Mucosa of rectum (tissue), 2 donors: Measurements from ENCODE around the gene CDH19.

Source experiments
- H3K27ac ChIP-seq, 2 donors: one replicate each; pipeline ENCODE4 v1.7.0; 2013; ENCODE audit warnings: inconsistent platforms in 2 of 2, low read depth in 2 of 2, low read length in 2 of 2
- H3K27me3 ChIP-seq, 2 donors: one replicate each; pipeline ENCODE4 v1.7.0; 2013; ENCODE audit warnings: low read length in 2 of 2; ENCODE audit not compliant: control insufficient read depth in 2 of 2, insufficient read depth in 2 of 2
- H3K36me3 ChIP-seq, 2 donors: one replicate each; pipeline ENCODE4 v1.7.0; 2013; ENCODE audit warnings: low read length in 2 of 2; ENCODE audit not compliant: control insufficient read depth in 2 of 2, insufficient read depth in 2 of 2
- H3K4me1 ChIP-seq, 2 donors: one replicate each; pipeline ENCODE4 v1.7.0; 2013; ENCODE audit warnings: low read length in 2 of 2, mild to moderate bottlenecking in 1 of 2; ENCODE audit not compliant: control insufficient read depth in 2 of 2, insufficient read depth in 2 of 2
- H3K4me3 ChIP-seq, 2 donors: one replicate each; pipeline ENCODE4 v1.7.0; 2013; ENCODE audit warnings: low read length in 2 of 2
- H3K9ac ChIP-seq, 2 donors: one replicate each; pipeline ENCODE4 v1.7.0; 2013; ENCODE audit warnings: low read length in 2 of 2, low read depth in 1 of 2, mild to moderate bottlenecking in 1 of 2
- H3K9me3 ChIP-seq, 2 donors: one replicate each; pipeline ENCODE4 v1.7.0; 2013; ENCODE audit warnings: low read length in 2 of 2; ENCODE audit not compliant: control insufficient read depth in 2 of 2
- donor health status: healthy.
- donor health status: Normal muscosa, but diverticular disease.

The CDH19 gene

GRCh38 chr18:66548747-66549146 is 55.1 kb downstream of the CDH19 start:
- no peak overlapping the region for H3K9ac ChIP-seq
- no peak overlapping the region for H3K4me3 ChIP-seq
- no peaks in the 10 kb centered on the region for H3K4me1 ChIP-seq
- H3K27ac ChIP-seq = no peak overlapping the region
- no peaks in the 10 kb centered on the region for H3K36me3 ChIP-seq
- H3K9me3 ChIP-seq = no peaks in the 10 kb centered on the region
- no peaks in the 10 kb centered on the region for H3K27me3 ChIP-seq

GRCh38 chr18:66534110-66534509 is 69.8 kb downstream of the CDH19 start:
- no peak overlapping the region for H3K27ac ChIP-seq
- no peaks in the 10 kb centered on the region for H3K9me3 ChIP-seq
- H3K9ac ChIP-seq = no peak overlapping the region
- H3K4me3 ChIP-seq = no peak overlapping the region
- H3K27me3 ChIP-seq = no peaks in the 10 kb centered on the region
- H3K36me3 ChIP-seq = no peaks in the 10 kb centered on the region
- no peaks in the 10 kb centered on the region for H3K4me1 ChIP-seq

GRCh38 chr18:66533693-66534092 is 70.2 kb downstream of the CDH19 start:
- no peaks in the 10 kb centered on the region for H3K27me3 ChIP-seq
- no peak overlapping the region for H3K4me3 ChIP-seq
- H3K9ac ChIP-seq = no peak overlapping the region
- H3K9me3 ChIP-seq = no peaks in the 10 kb centered on the region
- no peaks in the 10 kb centered on the region for H3K4me1 ChIP-seq
- H3K36me3 ChIP-seq = no peaks in the 10 kb centered on the region
- H3K27ac ChIP-seq = no peak overlapping the region

GRCh38 chr18:66523219-66523991 is 80.5 kb downstream of the CDH19 start:
- H3K27ac ChIP-seq = no peak overlapping the region
- no peaks in the 10 kb centered on the region for H3K4me1 ChIP-seq
- no peaks in the 10 kb centered on the region for H3K9me3 ChIP-seq
- H3K4me3 ChIP-seq = no peak overlapping the region
- H3K9ac ChIP-seq = no peak overlapping the region
- no peaks in the 10 kb centered on the region for H3K27me3 ChIP-seq
- no peaks in the 10 kb centered on the region for H3K36me3 ChIP-seq

GRCh38 chr18:66513996-66514395 is 89.9 kb downstream of the CDH19 start:
- H3K36me3 ChIP-seq = no peaks in the 10 kb centered on the region
- no peak overlapping the region for H3K9ac ChIP-seq
- no peaks in the 10 kb centered on the region for H3K9me3 ChIP-seq
- no peak overlapping the region for H3K4me3 ChIP-seq
- H3K27me3 ChIP-seq = no peaks in the 10 kb centered on the region
- H3K27ac ChIP-seq = no peak overlapping the region
- no peaks in the 10 kb centered on the region for H3K4me1 ChIP-seq

GRCh38 chr18:66511792-66512191 is 92.1 kb downstream of the CDH19 start:
- Histone ChIP-seq H3K9me3 (no peaks in the 10 kb centered on the region), H3K9ac (no peak overlapping the region), H3K27me3 (no peaks in the 10 kb centered on the region), H3K27ac (no peak overlapping the region), H3K4me1 (no peaks in the 10 kb centered on the region), H3K36me3 (no peaks in the 10 kb centered on the region), H3K4me3 (no peak overlapping the region)

GRCh38 chr18:66511289-66511688 is 92.6 kb downstream of the CDH19 start:
- Histone ChIP-seq H3K27me3 (no peaks in the 10 kb centered on the region), H3K36me3 (no peaks in the 10 kb centered on the region), H3K4me3 (no peak overlapping the region), H3K4me1 (no peaks in the 10 kb centered on the region), H3K9me3 (no peaks in the 10 kb centered on the region), H3K9ac (no peak overlapping the region), H3K27ac (no peak overlapping the region)

- no peaks in the 10 kb centered on the region for H3K27me3 ChIP-seq
- H3K36me3 ChIP-seq = no peaks in the 10 kb centered on the region
- no peaks in the 10 kb centered on the region for H3K9me3 ChIP-seq
- H3K27ac ChIP-seq = no peak overlapping the region
- no peak overlapping the region for H3K9ac ChIP-seq
- H3K4me1 ChIP-seq = no peaks in the 10 kb centered on the region
- no peak overlapping the region for H3K4me3 ChIP-seq
Observed at GRCh38 chr18:66510357-66511045, 93.4 kb downstream of the CDH19 start.

GRCh38 chr18:66508937-66509336 is 95.0 kb downstream of the CDH19 start:
- Histone ChIP-seq H3K36me3 (no peaks in the 10 kb centered on the region), H3K27me3 (no peaks in the 10 kb centered on the region), H3K4me1 (no peaks in the 10 kb centered on the region), H3K9ac (no peak overlapping the region), H3K4me3 (no peak overlapping the region), H3K9me3 (no peaks in the 10 kb centered on the region), H3K27ac (no peak overlapping the region)

GRCh38 chr18:66506178-66506577 is 97.7 kb downstream of the CDH19 start:
- Histone ChIP-seq H3K4me3 (no peak overlapping the region), H3K27ac (no peak overlapping the region)

More at GRCh38 chr18:66506178-66506577, 97.7 kb downstream of the CDH19 start:
- H3K9ac ChIP-seq = no peak overlapping the region
- no peaks in the 10 kb centered on the region for H3K27me3 ChIP-seq
- no peaks in the 10 kb centered on the region for H3K4me1 ChIP-seq
- H3K36me3 ChIP-seq = no peaks in the 10 kb centered on the region
- H3K9me3 ChIP-seq = no peaks in the 10 kb centered on the region
